ENCODE results near the gene ZNF358.

DNA sequence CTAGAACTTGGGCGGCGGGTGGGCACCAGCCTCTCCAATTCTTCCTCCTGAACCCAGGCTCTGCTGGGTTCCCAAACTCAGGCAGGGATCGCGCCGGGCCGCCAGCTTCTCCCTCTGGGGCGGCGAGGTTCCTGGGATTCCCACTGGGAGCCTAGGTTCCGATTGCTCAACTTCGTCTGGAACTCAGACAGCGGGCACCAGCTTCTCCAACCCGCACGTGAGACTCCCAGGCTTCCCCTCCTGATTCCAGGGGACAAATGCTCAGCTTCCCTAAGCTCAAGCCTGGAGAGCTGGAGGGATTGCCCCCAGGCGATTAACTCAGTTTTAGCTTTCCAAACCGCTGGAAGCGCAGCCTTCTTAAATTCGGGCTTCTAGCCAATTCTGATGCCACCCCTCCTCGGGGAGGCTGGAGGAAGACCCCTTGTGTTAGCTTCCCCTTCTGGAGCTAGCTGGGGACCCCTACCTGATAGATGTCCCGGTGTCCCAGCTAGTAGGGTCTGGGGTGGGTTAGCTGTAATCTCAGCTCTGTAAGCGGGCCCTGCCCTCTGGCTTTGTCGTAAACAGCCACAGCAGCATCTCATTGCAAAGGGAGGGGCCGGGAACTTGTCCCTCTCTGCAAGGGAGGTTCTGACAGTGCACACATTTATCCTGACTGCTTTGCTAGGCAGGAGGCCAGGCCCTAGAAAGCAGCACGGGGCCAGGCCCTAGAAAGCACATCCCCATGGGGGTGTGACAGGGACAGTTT, 7.2 kb downstream of the ZNF358 start:
- TF ChIP-seq, protein P1, sequence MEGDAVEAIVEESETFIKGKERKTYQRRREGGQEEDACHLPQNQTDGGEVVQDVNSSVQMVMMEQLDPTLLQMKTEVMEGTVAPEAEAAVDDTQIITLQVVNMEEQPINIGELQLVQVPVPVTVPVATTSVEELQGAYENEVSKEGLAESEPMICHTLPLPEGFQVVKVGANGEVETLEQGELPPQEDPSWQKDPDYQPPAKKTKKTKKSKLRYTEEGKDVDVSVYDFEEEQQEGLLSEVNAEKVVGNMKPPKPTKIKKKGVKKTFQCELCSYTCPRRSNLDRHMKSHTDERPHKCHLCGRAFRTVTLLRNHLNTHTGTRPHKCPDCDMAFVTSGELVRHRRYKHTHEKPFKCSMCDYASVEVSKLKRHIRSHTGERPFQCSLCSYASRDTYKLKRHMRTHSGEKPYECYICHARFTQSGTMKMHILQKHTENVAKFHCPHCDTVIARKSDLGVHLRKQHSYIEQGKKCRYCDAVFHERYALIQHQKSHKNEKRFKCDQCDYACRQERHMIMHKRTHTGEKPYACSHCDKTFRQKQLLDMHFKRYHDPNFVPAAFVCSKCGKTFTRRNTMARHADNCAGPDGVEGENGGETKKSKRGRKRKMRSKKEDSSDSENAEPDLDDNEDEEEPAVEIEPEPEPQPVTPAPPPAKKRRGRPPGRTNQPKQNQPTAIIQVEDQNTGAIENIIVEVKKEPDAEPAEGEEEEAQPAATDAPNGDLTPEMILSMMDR (IDR thresholded peaks at IDR 0.05; ENCODE audit: low read depth, low read length, poor library complexity, severe bottlenecking), result no peak
- no peak for TF ChIP-seq EZH2phosphoT487 (IDR thresholded peaks at IDR 0.05; ENCODE audit: borderline replicate concordance, low read length)

Measured in DOHH2 (cell line).